ENCODE data around the gene HS3ST6. TPM values are rescaled to one million over a fixed set of nuclear protein-coding genes. Genes with fewer than 3 reads are reported as not detected.
"Not testable (repeated sequence)": the region's sequence is repeated elsewhere in the genome, so short reads cannot be mapped to it uniquely, and the experiment has no call there.

The HS3ST6 gene
- total and polyA plus RNA-seq, 10 donors = 0.06 to 0.20 TPM; not detected in 8

GRCh38 chr16:1902547-1903219 is 15.5 kb downstream of the HS3ST6 start:
- no peaks in the 10 kb centered on the region for H3K9me3 ChIP-seq
- WGBS, 5 donors = 74 to 85% (median 84%) methylated on average over 17 to 20 of the region's 20 CpGs
- no peak for DNase-seq
- H3K27ac ChIP-seq = no peak overlapping the region
- H3K27me3 ChIP-seq (replicated peaks in 1 of 7) = peaks cover 0 to 60% (median 9%) of the 10 kb centered on the region in 7 donors
- no peak for TF ChIP-seq CTCF (IDR thresholded peaks at IDR 0.05 in 8 of 11, conservative IDR thresholded peaks at IDR 0.05 in 3 of 11)
- TF ChIP-seq POLR2AphosphoS5 (IDR thresholded peaks at IDR 0.05) = no peak
- TF ChIP-seq POLR2A (IDR thresholded peaks at IDR 0.05) = no peak
- H3K36me3 ChIP-seq = no peaks in the 10 kb centered on the region
- H3K4me1 ChIP-seq = no peaks in the 10 kb centered on the region
- no peak overlapping the region for H3K4me3 ChIP-seq
- intact Hi-C loops (cut with DNase I; ENCODE audit: low total_unique reads) = no loop called here

DNA sequence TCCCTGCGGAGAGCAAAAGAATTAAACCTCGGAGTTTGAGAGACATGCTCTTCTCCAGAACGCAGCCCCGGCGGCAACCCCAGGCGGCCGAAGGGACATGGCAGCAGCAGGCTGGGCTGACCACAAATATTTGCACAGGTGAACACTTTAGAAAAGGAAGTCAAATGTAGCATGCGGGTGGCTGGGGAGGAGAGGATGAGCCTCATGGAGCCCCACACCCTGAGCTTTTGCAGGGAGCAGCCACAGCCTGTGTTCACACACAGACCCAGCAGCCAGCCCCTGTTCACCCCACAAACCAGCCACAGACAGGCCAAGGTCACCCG is 17.8 kb downstream of the HS3ST6 start:
- Histone ChIP-seq H3K9me3 (no peaks in the 10 kb centered on the region), H3K27ac (no peak overlapping the region), H3K4me1 (no peaks in the 10 kb centered on the region), H3K27me3 (replicated peaks in 1 of 7) (peaks cover 0 to 56% (median 0%) of the 10 kb centered on the region in 7 donors), H3K4me3 (no peak overlapping the region), H3K36me3 (no peaks in the 10 kb centered on the region)
- intact Hi-C loops (cut with DNase I; ENCODE audit: low total_unique reads) = no loop called here
- TF ChIP-seq POLR2A (IDR thresholded peaks at IDR 0.05) = no peak
- no peak for TF ChIP-seq POLR2AphosphoS5 (IDR thresholded peaks at IDR 0.05)
- no peak for TF ChIP-seq CTCF (IDR thresholded peaks at IDR 0.05 in 8 of 11, conservative IDR thresholded peaks at IDR 0.05 in 3 of 11)
- 71 to 90% (median 84%) methylated on average over 8 to 9 of the region's 9 CpGs for WGBS, 5 donors
- no peak for DNase-seq

DNA sequence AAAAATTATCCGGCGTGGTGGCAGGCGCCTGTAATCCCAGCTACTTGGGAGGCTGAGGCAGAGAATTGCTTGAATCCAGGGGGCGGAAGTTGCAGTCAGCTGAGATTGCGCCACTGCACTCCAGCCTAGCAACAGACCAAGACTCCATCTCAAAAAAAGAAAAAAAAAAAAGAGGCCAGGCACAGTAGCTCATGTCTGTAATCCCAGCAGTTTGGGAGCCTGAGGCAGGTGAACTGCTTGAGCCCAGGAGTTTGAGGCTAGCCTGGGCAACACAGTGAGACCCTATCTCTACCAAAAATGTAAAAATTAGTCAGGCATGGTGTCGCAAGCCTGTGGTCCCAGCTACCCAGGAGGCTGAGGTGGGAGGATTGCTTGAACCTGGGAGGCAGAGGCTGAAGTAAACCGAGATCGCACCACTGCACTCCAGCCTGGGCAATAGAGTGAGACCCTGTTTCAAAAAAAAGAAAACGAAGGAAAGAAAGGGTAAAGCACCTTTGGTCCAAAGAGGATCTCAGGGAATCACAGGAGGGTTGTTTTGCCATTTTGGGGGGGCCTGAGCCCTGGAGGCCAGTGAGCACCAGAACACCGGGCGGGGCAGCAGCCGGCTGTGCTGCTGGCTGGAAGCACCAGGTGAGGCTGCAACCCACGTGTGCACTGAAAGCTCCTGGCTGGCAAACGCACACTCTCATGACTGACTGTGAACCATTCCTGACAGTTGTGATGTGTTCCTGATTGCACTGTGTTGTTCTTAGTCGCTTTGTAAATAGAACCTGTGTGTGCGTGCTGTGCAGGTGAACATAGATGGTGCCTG is 18.4 kb downstream of the HS3ST6 start:
- TF ChIP-seq CTCF (IDR thresholded peaks at IDR 0.05 in 8 of 11, conservative IDR thresholded peaks at IDR 0.05 in 3 of 11) (no peak), POLR2AphosphoS5 (IDR thresholded peaks at IDR 0.05) (no peak), POLR2A (IDR thresholded peaks at IDR 0.05) (no peak)
- Histone ChIP-seq H3K4me1 (no peaks in the 10 kb centered on the region), H3K36me3 (no peaks in the 10 kb centered on the region), H3K9me3 (no peaks in the 10 kb centered on the region), H3K4me3 (no peak overlapping the region), H3K27ac (no peak overlapping the region), H3K27me3 (replicated peaks in 1 of 7) (peaks cover 0 to 54% (median 0%) of the 10 kb centered on the region in 7 donors)
- intact Hi-C loops (cut with DNase I; ENCODE audit: low total_unique reads) = no loop called here
- 78 to 89% (median 85%) methylated on average over 16 of the region's 16 CpGs for WGBS, 5 donors
- no peak for DNase-seq

- intact Hi-C loops (cut with DNase I; ENCODE audit: low total_unique reads); DNase-seq; H3K9me3 ChIP-seq; H3K27ac ChIP-seq; H3K36me3 ChIP-seq; H3K4me3 ChIP-seq; H3K4me1 ChIP-seq: not testable (repeated sequence)
- 67 to 85% (median 80%) methylated on average over 2 of the region's 2 CpGs for WGBS, 5 donors
- H3K27me3 ChIP-seq (replicated peaks in 1 of 7) = peaks cover 0 to 59% (median 0%) of the 10 kb centered on the region in 7 donors
These were observed 20.5 kb downstream of the HS3ST6 start for GRCh38 chr16:1897692-1898091.
